Spleen (tissue), 11 donors: Measurements from ENCODE around the gene RND3. TPM values are rescaled to one million over a fixed set of nuclear protein-coding genes. Genes with fewer than 3 reads are reported as not detected.

Source experiments
- DNase-seq: peaks from one replicate; pipeline ENCODE4 v3.0.0-alpha.2; 2020
- H3K27ac ChIP-seq, 8 donors: fragments of 200-600 bp; sonication (generic) in 7 of 8; 1 replicate in 4 of 8; 2 replicates in 4 of 8; pipeline versions ENCODE4 v1.5.0 to v1.8.0; 2016 to 2021; ENCODE audit warnings: inconsistent platforms in 4 of 8, mild to moderate bottlenecking in 4 of 8, moderate library complexity in 1 of 8
- H3K27me3 ChIP-seq, 7 donors: fragments of 200-600 bp; sonication (generic) in 6 of 7; replicated peaks in 1 of 7; 1 replicate in 4 of 7; 2 replicates in 3 of 7; pipeline versions ENCODE4 v1.5.0 to v1.8.0; 2016 to 2021; ENCODE audit warnings: inconsistent platforms in 3 of 7, mild to moderate bottlenecking in 1 of 7
- H3K36me3 ChIP-seq, 6 donors: fragments of 200-600 bp; sonication (generic) in 5 of 6; 1 replicate in 4 of 6; 2 replicates in 2 of 6; pipeline versions ENCODE4 v1.5.0 to v1.8.0; 2016 to 2021; ENCODE audit warnings: inconsistent platforms in 2 of 6
- H3K4me1 ChIP-seq, 6 donors: fragments of 200-600 bp; sonication (generic) in 5 of 6; 1 replicate in 3 of 6; 2 replicates in 3 of 6; pipeline versions ENCODE4 v1.5.0 to v1.8.0; 2016 to 2021; ENCODE audit warnings: inconsistent platforms in 3 of 6
- H3K4me3 ChIP-seq, 8 donors: fragments of 200-600 bp; sonication (generic) in 7 of 8; 1 replicate in 4 of 8; 2 replicates in 4 of 8; pipeline versions ENCODE4 v1.5.0 to v1.8.0; 2016 to 2021; ENCODE audit warnings: inconsistent platforms in 4 of 8, mild to moderate bottlenecking in 4 of 8, moderate library complexity in 2 of 8
- H3K9me3 ChIP-seq, 8 donors: fragments of 200-600 bp; sonication (generic) in 7 of 8; 1 replicate in 4 of 8; 2 replicates in 4 of 8; pipeline versions ENCODE4 v1.5.0 to v1.8.0; 2016 to 2021; ENCODE audit warnings: inconsistent platforms in 4 of 8
- POLR2A ChIP-seq, 3 donors: fragments of 450-650 bp; IDR thresholded peaks; one replicate each; pipeline ENCODE4 v1.5.1; 2017; ENCODE audit warnings: antibody characterized with exemption in 3 of 3, mild to moderate bottlenecking in 1 of 3
- POLR2AphosphoS5 ChIP-seq, 3 donors: sonication (generic); formaldehyde crosslinking; IDR thresholded peaks; one replicate each; pipeline ENCODE4 v1.5.1; 2017; ENCODE audit warnings: antibody characterized with exemption in 3 of 3
- WGBS, 5 donors: extraction: QIAGEN DNeasy Blood & Tissue Kit in 3 of 5; methylation state at CpG; one replicate each; pipeline versions ENCODE4 v1.1.5 to v1.1.7; 2013 to 2018; 5-methylcytosine and 5-hydroxymethylcytosine counted together
- intact Hi-C: fragments of 100-400 bp; cut with DNase I; formaldehyde crosslinking; loops from one replicate; pipeline ENCODE4 v1.15.0; 2023; ENCODE audit warnings: low total_unique reads
- polyA plus RNA-seq, 3 donors: library from polyadenylated mRNA; stranded (reverse); fragments of 200-250 nt; gene quantifications; one replicate each; pipeline ENCODE4 v1.2.1, GENCODE V29; 2013
- total RNA-seq, 7 donors: library from RNA; depleted of rRNA in 3 of 7; stranded (reverse); fragments of >200 nt in 3 of 7; fragmentation: NEBNext Ultra II Directional in 4 of 7; extraction: Animal tissue kit (Norgen Biotek cat#: 25700) in 4 of 7; gene quantifications; one replicate each; pipeline versions ENCODE4 v1.1.0 to v1.2.1, GENCODE V29; 2016 to 2021
- TF ChIP-seq, protein P1 (sequence below), 11 experiments: fragments of 200-600 bp in 7 of 11; fragments of 450-650 bp in 4 of 11; sonication (generic) in 4 of 11; IDR thresholded peaks in 8 of 11; conservative IDR thresholded peaks in 3 of 11; 1 replicate in 7 of 11; 2 replicates in 4 of 11; pipeline versions ENCODE4 v1.4.0 to v1.8.0; 2016 to 2021; ENCODE audit warnings: antibody characterized with exemption in 11 of 11, inconsistent platforms in 4 of 11, mild to moderate bottlenecking in 1 of 11
- donor health status: healthy with polysubstance abuse.
- donor health status: DM: no; HTN: no; CAD: no; lungs with moderate emphysema.
- donor health status: DM: no; HTN: no; CAD: no.
- donor health status: Bipolar disorder and iron deficiency.
- donor health status: healthy.
- donor health status: DM: no; HTN: no; CAD: no.
- donor health status: DM: yes; HTN: yes; CAD: no.

Gene RND3
- total and polyA plus RNA-seq, 10 donors: 10.3 to 97.0 (median 57.8) TPM

DNA sequence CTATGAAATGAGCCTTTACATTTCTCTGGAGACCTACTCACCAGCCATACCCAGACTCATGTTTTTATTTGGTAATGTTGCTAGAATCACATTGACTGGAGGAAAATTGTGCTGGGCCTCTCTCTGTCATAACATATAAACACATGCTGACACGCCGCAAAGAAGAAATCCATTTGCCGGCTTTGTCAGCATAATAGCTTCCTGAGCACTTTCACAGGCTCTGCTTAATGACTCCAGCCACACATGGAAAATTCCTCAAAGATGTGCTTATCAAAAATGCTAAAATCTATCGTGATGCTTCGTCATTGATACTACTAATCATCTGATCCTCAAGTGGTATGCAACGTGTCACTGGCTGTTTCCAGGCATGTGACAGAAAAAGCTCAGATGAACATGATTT, 63.1 kb downstream of the RND3 start:
- H3K27ac ChIP-seq: peak overlapping the region in 5 of 8 donors; percentile 23 to 68 (median 56)
- WGBS, 5 donors: 62 to 69% (median 66%) methylated on average over 6 of the region's 6 CpGs
- H3K9me3 ChIP-seq: no peaks in the 10 kb centered on the region
- no peak for DNase-seq
- peaks cover 0 to 4% (median 0%) of the 10 kb centered on the region in 6 donors for H3K4me1 ChIP-seq
- H3K27me3 ChIP-seq: peaks cover 0 to 4% (median 0%) of the 10 kb centered on the region in 7 donors
- no peak for TF ChIP-seq POLR2AphosphoS5 (IDR thresholded peaks at IDR 0.05)
- TF ChIP-seq, protein P1, sequence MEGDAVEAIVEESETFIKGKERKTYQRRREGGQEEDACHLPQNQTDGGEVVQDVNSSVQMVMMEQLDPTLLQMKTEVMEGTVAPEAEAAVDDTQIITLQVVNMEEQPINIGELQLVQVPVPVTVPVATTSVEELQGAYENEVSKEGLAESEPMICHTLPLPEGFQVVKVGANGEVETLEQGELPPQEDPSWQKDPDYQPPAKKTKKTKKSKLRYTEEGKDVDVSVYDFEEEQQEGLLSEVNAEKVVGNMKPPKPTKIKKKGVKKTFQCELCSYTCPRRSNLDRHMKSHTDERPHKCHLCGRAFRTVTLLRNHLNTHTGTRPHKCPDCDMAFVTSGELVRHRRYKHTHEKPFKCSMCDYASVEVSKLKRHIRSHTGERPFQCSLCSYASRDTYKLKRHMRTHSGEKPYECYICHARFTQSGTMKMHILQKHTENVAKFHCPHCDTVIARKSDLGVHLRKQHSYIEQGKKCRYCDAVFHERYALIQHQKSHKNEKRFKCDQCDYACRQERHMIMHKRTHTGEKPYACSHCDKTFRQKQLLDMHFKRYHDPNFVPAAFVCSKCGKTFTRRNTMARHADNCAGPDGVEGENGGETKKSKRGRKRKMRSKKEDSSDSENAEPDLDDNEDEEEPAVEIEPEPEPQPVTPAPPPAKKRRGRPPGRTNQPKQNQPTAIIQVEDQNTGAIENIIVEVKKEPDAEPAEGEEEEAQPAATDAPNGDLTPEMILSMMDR (IDR thresholded peaks at IDR 0.05 in 8 of 11, conservative IDR thresholded peaks at IDR 0.05 in 3 of 11): no peak
- TF ChIP-seq POLR2A (IDR thresholded peaks at IDR 0.05): no peak
- no peaks in the 10 kb centered on the region for H3K36me3 ChIP-seq
- intact Hi-C loops: no loop called here
- no peak overlapping the region for H3K4me3 ChIP-seq

DNA sequence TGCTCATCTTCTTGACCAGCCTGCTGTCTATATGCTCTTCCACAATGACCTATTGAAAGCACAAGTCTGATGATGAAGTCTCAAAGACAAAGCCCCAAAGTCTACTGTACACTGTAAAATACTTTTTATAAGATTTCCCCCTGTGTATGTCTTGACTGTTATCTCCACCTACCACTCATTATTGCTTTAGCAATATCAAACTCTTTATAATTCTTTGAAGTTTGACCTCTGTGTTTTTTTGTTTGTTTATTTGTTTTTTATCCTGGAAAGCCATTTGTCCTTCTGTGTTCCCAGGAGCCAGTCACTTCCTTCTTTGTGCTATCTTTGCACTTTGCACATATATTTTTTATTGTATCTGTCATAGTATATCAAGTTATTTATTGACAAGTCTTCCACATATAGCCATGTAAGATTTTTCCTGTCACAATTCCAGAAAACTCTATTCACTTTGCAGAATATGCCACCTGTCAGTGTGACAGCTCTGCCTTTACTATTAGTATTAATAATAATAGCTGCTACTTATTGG, 66.3 kb downstream of the RND3 start:
- no peaks in the 10 kb centered on the region for H3K36me3 ChIP-seq
- no peak overlapping the region for H3K4me3 ChIP-seq
- no peak for DNase-seq
- peaks cover 0 to 4% (median 0%) of the 10 kb centered on the region in 7 donors for H3K27me3 ChIP-seq
- intact Hi-C loops: no loop called here
- peaks cover 0 to 4% (median 0%) of the 10 kb centered on the region in 6 donors for H3K4me1 ChIP-seq
- no peaks in the 10 kb centered on the region for H3K9me3 ChIP-seq
- TF ChIP-seq, protein P1 (IDR thresholded peaks at IDR 0.05 in 8 of 11, conservative IDR thresholded peaks at IDR 0.05 in 3 of 11): no peak
- no peak for TF ChIP-seq POLR2AphosphoS5 (IDR thresholded peaks at IDR 0.05)
- H3K27ac ChIP-seq: no peak overlapping the region

- intact Hi-C loops: no loop called here
- H3K27me3 ChIP-seq: no peaks in the 10 kb centered on the region
- H3K36me3 ChIP-seq: no peaks in the 10 kb centered on the region
- DNase-seq: no peak
- no peaks in the 10 kb centered on the region for H3K4me1 ChIP-seq
- no peaks in the 10 kb centered on the region for H3K9me3 ChIP-seq
- H3K27ac ChIP-seq: no peak overlapping the region
- WGBS, 5 donors: 13 to 50% (median 38%) methylated on average over 1 of the region's 1 CpG
- H3K4me3 ChIP-seq: no peak overlapping the region
- no peak for TF ChIP-seq POLR2A (IDR thresholded peaks at IDR 0.05)
- TF ChIP-seq, protein P1 (IDR thresholded peaks at IDR 0.05 in 8 of 11, conservative IDR thresholded peaks at IDR 0.05 in 3 of 11): no peak
- no peak for TF ChIP-seq POLR2AphosphoS5 (IDR thresholded peaks at IDR 0.05)
Observed at GRCh38 chr2:150418916-150419315, 68.6 kb downstream of the RND3 start.
